HG02870 (cell line): ENCODE data around the gene TSSK6.
A peak's percentile ranks its signal among the peaks of the same experiment; 100 is the strongest.

ENCODE experiments used
- ATAC-seq: cut with Tn5 transposase; IDR thresholded peaks from one replicate; pipeline ENCODE4 v1.9.1; 2021; ENCODE audit warnings: mild to moderate bottlenecking, moderate library complexity; ENCODE audit not compliant: unreplicated experiment

Gene TSSK6

DNA sequence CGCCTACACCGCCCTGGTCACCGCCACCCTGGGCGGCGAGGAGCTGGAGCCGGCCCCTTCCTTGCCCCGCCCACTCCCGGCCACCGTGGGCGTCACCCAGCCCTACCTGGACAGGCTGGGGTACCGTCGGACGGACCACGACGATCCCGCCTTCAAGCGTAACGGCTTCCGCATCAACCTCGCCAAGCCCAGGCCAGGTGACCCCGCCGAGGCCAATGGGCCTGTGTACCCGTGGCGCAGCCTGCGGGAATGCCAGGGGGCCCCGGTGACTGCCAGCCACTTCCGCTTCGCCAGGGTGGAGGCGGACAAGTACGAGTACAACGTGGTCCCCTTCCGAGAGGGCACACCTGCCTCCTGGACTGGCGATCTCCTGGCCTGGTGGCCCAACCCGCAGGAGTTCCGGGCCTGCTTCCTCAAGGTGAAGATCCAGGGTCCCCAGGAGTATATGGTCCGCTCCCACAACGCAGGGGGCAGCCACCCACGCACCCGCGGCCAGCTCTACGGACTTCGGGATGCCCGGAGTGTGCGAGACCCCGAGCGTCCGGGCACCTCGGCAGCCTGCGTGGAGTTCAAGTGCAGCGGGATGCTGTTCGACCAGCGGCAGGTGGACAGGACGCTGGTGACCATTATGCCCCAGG, 29.7 kb upstream of the TSSK6 start:
- ATAC-seq = no peak

DNA sequence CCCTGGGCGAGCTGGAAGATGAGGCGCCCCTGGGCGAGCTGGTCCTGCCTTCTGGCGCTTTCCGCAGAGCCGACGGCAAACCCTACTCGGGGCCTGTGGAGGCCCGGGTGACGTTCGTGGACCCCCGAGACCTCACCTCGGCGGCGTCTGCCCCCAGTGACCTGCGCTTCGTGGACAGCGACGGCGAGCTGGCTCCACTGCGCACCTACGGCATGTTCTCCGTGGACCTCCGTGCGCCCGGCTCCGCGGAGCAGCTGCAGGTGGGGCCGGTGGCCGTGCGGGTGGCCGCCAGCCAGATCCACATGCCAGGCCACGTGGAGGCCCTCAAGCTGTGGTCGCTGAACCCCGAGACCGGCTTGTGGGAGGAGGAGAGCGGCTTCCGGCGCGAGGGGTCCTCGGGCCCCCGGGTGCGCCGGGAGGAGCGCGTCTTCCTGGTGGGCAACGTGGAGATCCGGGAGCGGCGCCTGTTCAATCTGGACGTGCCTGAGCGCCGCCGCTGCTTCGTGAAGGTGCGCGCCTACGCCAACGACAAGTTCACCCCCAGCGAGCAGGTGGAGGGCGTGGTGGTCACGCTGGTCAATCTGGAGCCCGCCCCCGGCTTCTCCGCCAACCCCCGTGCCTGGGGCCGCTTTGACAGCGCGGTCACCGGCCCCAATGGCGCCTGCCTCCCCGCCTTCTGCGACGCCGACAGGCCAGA, 29.1 kb upstream of the TSSK6 start:
- no peak for ATAC-seq

DNA sequence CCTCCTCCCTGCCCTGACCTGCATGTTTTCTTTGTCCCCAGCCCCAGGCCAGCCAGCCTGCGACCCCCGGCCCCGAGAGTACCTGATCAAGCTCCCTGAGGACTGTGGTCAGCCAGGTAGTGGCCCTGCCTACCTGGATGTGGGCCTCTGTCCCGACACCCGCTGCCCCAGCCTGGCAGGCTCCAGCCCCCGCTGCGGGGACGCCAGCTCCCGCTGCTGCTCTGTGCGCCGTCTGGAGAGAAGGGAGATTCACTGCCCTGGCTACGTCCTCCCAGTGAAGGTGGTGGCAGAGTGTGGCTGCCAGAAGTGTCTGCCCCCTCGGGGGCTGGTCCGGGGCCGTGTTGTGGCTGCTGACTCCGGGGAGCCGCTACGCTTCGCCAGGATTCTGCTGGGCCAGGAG, 28.3 kb upstream of the TSSK6 start:
- ATAC-seq = no peak

DNA sequence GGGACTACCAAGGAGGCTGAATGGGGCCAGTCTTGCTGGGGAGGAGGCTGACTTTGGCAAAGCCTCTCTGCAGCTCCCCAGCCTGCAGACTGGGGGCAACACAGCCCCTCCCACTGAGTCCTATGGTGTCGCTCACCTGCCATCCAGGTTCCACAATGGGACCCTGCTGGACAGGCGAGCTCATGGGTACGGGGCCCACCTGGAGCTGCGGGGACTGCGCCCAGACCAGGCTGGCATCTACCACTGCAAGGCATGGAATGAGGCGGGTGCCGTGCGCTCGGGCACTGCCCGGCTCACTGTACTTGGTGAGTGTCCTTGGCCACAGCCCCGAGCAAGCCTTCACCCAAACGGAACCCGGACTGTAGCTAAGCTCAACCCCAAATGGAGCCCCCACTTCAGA, 27.8 kb upstream of the TSSK6 start:
- no peak for ATAC-seq

DNA sequence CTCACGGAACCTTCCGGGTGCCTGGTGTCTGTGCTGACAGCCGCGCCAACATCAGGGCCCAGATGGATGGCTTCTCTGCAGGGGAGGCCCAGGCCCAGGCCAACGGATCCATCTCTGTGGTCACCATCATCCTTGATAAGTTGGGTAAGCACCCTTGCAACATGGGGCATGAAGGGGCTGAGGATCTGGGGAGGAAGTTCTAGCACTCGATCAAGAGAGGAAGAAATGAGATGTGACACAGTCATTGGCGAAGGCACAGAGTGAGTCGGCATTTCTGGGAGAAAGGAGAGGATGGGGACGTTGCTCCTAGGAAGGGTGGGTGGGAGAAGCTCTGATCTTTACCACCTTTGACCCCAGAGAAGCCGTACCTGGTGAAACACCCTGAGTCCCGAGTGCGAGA, 27.2 kb upstream of the TSSK6 start:
- ATAC-seq = no peak

DNA sequence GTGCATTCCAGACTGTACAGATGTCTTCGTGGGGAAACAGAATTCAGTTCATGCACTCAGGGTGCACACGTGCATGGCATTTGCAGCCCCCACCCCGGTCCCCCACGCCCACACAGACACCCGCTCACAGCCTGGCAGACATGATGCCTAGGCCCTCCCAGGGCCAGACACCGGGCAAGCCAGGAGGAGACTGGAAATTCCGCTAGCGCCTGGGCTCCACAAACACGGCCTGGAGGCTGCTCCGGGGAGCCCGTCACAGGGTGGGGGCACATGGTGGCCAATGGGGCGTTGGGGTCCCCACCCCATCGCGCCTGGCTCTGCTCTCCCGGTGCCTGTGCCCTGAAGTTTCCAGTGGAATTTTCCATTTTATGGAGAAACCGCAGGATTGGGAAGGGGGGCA, 26.3 kb upstream of the TSSK6 start:
- no peak for ATAC-seq

DNA sequence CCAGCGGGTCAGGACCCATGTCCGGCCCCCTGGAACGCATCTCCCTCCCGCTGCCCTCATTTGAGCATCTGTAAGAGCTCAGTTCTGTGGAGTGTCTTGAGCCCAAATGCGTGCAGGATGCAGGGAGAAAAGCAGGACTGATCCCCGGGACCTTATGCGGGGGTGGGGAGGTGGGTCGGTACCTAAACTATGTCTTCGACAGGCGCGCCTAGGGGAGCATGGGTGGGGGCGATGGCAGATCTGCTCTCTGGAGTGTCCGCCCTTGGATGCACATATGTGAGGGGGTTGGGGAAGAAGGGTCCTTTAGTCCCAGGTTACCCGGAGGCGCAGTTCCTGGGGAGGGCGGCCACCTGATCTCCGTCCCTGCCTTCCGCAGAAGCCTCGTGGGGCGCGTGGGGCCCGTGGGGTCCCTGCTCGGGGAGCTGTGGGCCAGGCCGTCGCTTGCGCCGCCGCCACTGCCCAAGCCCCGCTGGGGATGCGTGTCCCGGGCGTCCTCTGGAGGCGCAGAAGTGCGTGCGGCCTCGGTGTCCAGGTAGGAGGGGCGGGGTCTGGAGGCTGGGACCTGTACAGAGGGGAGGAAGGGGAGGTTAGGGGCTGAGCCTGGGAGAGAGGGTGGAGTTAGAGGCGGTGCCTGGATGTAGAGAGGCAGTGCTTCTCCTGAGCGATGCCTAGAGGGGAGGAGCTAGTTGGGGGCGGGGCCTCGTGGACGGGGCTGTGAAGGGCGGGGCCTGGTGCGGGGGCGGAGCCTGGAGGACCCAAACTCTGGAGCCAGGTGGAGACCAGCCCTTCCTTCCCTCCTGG, 25.6 kb upstream of the TSSK6 start:
- peak; percentile 69 for ATAC-seq

DNA sequence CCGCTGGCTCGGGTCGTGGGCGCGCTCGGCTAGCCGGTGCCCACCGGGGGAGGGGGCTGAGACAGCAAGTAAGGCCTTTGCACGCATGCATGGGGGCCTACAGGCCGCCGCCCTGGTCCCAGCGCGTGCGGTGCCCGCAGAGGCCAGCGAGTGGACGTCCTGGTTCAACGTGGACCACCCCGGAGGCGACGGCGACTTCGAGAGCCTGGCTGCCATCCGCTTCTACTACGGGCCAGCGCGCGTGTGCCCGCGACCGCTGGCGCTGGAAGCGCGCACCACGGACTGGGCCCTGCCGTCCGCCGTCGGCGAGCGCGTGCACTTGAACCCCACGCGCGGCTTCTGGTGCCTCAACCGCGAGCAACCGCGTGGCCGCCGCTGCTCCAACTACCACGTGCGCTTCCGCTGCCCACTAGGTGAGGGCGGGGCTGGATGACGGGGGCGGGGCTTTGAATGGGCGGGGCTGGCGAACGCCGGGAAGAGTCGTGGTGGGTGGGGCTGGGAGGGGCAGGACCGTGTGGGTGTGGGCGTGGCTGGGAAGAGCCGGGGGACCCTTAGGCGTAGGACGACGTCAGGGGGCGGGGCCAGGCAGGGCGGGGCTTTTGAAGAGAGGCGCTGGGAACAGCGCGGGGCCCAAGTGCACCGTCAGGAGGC, 24.8 kb upstream of the TSSK6 start:
- no peak for ATAC-seq

DNA sequence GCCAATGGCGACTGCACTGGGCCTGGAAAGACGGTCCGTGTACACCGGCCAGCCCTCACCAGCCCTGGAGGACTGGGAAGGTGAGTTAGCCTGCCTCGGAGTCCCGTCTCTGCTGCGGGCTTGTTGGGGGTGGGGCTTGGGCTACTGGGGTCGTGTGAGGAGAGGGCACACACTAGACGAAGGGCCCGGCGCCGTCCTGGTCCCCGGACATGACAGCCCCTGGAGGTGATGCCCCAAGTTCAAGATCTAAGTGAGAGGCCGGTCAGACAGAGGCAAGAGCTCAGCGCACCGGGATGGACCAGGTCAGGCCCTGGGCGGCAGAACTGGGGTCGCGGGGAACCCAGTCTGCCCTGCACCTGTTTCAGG, 24.3 kb upstream of the TSSK6 start:
- no peak for ATAC-seq

DNA sequence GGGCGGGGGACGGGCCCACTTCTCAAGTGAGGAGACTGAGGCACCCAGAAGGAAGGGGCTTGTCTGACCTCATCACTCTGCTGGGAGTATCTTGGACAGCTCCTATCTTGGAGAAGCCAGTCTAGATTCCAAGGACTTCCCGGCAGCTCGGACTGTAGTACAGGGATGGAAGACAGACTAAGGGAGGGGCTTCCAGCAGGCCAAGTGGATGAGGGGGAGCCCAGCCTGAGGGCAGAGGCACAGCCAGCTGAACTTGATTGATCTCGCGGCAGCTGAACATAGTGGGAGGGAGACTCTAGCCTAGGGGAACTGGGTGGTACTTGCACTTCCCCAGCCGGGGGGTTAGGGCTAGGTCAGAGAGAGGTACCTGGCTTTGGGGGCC, 23.4 kb upstream of the TSSK6 start:
- no peak for ATAC-seq

DNA sequence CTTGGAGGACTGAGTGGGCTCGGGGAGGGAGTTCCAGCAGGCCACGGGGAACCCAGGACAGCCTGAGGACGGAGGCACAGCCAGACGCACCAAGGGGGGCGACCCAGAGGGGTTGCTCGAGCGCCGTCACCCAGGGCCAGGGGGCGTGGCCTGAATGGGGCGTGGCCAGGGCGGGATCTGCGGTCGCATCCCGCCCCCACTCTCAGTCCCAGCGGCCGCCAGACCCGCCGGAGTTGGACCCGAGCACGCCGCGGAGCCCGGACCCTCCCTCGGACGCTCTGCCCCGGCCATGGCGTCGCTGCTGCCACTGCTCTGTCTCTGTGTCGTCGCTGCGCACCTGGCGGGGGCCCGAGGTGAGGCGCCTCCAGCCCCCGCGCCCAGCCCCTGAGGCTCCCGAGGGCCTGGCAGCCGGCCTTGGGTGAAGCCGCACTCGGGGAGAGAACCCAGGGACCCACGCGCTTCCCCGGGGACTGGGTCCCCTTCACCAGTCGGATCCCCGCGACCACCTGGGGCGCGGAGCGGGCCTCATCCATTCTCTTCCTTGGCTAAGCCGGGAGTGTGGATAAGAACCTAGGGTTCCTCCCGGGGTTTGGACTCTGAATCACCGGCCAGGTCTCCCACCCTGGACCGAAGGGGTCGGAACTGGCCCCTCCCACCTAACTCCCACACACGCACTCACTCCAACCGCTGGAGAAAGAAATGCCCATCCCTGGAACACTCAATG, 22.9 kb upstream of the TSSK6 start, which contains the start of gene CILP2:
CILP2 (plus strand) TSS at position 205 of the 724 bp plus-strand sequence; CDS start at position 290, 85 bp downstream.
- ATAC-seq = no peak

DNA sequence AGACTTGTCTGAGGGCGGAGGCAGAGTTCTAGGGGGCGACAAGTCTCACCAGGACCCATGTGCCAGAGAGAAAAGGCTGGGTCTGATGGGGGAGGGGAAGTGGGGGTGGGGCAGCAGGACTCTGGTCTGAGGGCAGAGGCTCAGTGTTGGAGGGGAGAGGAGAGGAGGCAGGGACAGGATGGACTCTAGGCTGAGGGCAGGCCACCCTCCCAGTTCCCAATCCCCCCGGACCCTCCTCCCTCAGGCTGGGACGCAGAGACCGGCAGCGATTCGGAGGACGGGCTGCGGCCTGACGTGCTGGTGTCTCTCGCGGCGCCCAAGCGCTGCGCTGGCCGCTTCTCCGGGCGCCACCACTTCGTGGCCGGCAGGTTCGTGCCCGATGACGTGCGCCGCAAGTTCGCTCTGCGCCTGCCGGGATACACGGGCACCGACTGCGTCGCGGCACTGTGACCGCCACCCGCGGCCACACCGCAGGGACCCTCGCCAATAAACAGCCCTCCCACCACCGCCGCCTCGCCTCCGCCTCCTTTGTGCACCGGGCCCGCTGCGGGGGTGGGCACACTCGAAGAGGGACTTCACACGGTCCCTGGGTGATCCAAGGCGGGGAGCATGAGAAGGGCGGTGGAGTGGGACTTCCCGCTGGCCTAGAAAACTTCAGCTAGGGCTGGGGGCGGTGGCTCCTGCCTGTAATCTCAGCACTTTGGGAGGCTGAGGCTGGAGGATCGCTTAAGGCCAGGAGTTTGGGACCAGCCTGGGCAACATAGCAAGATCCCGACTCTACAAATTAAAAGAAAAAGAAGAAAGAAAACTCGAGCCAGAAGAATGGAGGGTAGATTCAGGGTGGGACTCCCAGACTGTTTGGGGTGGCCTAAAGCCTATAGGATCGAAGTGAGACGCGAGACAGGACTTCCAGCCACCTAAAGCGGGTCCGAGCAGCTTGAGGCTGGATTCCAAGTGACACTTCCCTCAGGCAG, 22.0 kb upstream of the TSSK6 start:
- no peak for ATAC-seq

DNA sequence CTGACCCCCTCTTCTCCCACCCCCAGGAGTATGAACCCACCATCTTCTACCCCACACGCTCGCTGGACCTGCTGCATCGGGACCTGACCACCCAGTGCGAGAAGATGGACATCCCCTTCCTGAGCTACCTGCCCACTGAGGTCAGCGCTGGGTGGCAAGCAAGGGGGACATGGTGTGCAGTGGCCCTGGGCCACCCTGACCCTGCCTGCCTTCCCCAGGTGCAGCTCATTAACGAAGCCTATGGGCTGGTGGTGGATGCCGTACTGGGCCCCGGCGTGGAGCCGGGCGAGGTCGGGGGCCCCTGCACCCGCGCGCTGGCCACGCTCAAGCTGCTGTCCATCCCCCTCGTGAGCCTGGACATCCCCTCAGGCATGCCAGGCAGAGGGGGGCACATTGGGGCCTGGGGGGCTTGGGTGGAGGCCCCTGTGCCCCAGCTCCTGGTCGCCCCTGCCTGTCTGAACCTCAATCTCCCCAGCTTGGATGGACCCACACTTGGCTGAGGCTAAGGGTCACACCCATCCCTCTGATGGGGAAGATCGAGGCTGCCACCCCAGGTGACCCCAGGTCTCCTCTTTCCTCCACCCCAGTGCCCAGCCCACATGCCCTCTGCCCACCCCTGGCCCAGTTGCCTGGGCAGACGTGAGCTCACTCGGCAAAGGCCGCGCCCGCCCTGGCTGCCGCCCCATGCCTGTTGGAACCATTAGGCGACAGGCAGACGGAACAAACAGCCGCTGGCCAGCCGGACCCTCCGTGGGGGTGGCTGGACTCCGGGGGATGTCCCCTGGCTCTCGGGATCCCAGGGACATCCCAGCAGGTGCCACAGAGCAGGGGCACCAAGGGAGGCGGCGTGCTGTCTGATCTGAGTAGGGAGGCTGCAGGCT, 20.2 kb upstream of the TSSK6 start:
- no peak for ATAC-seq

DNA sequence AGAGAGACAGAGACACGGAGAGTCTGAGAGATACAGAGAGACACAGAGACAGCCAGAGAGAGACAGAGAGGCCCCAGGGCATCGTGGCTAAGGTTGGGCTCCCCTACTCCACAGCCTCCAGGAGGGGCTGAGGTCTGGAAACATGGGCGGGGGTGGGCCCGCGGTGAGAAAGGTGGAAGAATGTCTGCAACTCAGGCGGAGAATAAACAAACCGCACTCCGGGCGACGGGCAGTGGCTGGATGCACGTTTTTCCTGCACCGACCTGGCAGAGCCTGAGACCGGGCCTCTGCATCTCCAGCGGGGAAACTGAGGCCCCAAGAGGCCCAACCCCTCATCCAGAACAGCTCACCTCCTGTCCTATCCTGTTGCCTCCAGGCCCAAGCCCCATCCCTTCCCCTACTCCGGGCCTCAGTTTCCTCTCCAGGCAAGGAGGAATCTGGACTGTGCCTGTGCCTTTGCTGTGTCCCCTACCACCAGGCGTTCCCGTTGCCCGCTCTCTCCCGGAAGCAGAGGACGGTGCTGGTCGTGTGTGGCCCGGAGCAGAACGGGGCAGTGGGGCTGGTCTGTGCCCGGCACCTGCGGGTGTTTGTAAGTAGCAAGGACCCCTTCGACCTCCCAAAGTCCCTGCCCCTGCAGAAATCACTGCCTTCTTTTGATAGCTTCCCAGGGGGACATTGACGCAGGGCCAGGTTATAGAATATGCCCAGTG, 19.4 kb upstream of the TSSK6 start:
- no peak for ATAC-seq

DNA sequence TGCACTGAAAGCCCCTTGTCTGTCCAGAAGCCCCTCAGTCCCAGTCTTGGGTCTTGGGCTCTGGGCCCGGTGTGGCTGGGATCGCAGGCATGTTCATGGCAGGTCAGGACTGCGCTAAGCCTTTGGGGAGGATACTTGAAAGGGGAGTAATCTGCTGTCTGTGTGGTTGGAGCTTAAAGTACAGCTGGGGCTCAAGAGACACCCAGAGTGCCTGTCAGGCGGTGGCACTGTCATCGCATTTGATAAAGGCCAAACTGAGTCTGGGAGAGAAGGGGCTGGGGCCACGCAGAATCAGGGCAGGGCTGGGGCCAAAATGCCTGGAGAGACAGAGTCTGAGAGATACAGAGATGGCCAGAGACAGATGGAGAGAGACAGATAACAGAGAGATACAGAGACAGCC, 18.5 kb upstream of the TSSK6 start:
- no peak for ATAC-seq

DNA sequence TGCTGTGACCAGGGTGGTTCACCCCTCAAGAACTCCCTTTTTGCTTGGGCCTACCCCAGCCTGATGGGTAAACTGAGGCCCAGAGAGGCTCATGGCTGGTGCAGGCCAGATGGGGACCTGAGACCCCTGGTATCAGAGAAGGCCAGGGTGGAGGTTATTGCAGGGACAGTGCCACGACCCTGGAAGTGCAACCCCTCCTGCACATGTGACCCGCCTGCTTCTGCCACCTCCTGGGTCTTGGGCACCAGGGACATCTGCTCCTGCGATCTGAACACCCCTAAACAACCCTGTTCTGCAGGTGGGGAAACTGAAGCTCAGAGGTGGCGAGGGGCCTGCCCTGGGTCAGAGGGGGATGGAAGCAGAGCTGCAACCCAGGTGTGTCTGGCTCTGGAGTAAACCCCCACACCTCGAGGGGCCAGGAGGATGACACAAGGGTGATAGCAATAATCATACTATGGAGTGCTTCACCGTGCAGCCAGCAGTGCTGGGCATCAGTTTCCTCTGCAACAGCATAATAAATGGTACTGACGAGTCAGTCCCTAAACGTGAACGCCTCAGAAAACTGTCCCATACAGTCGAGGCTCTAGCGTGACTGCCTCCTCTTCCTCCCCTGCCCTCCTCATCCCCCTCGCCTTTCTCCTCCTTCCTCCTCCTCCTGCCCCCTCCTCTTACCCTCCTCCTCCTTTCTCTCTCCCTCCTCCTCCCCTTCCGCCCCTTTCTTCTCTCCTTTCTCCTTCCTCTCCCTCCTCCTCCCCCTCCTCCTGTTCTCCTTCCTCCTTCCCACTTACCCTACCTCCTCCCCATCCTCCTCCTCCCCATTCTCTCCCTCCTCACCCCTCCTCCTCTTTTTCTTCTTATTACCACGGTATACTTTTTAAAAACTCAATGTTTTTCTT, 17.7 kb upstream of the TSSK6 start:
- ATAC-seq = no peak
